ENCODE data around the gene PCYT2.

PCYT2 gene

GRCh38 chr17:81901167-81902022, 9.8 kb downstream of the PCYT2 start:
- TF ChIP-seq CTCF (IDR thresholded peaks at IDR 0.05; ENCODE audit: insufficient read depth, low read length, poor library complexity, severe bottlenecking) = no peak
- DNase-seq (ENCODE audit: extremely low read depth, insufficient read length) = no peak
- no peaks in the 10 kb centered on the region for H3K27me3 ChIP-seq (replicated peaks; ENCODE audit: control insufficient read depth, insufficient read depth, low read length)
- H3K4me3 ChIP-seq (replicated peaks; ENCODE audit: low read depth, low read length) = no peak overlapping the region
- H3K36me3 ChIP-seq (ENCODE audit: control insufficient read depth, insufficient read depth, low read length) = peaks cover 19% of the 10 kb centered on the region

- H3K36me3 ChIP-seq (ENCODE audit: control insufficient read depth, insufficient read depth, low read length) = peaks cover 13% of the 10 kb centered on the region
- TF ChIP-seq CTCF (IDR thresholded peaks at IDR 0.05; ENCODE audit: insufficient read depth, low read length, poor library complexity, severe bottlenecking) = no peak
- no peak for DNase-seq (ENCODE audit: extremely low read depth, insufficient read length)
- no peak overlapping the region for H3K4me3 ChIP-seq (replicated peaks; ENCODE audit: low read depth, low read length)
- H3K27me3 ChIP-seq (replicated peaks; ENCODE audit: control insufficient read depth, insufficient read depth, low read length) = no peaks in the 10 kb centered on the region
These were observed 10.9 kb downstream of the PCYT2 start for GRCh38 chr17:81900181-81900820.

GRCh38 chr17:81899514-81900166, 11.6 kb downstream of the PCYT2 start:
- Histone ChIP-seq H3K4me3 (replicated peaks; ENCODE audit: low read depth, low read length) (no peak overlapping the region), H3K36me3 (ENCODE audit: control insufficient read depth, insufficient read depth, low read length) (peaks cover 11% of the 10 kb centered on the region), H3K27me3 (replicated peaks; ENCODE audit: control insufficient read depth, insufficient read depth, low read length) (no peaks in the 10 kb centered on the region)
- TF ChIP-seq CTCF (IDR thresholded peaks at IDR 0.05; ENCODE audit: insufficient read depth, low read length, poor library complexity, severe bottlenecking) = no peak
- no peak for DNase-seq (ENCODE audit: extremely low read depth, insufficient read length)

GRCh38 chr17:81898885-81899284, 12.3 kb downstream of the PCYT2 start:
- no peaks in the 10 kb centered on the region for H3K27me3 ChIP-seq (replicated peaks; ENCODE audit: control insufficient read depth, insufficient read depth, low read length)
- peaks cover 10% of the 10 kb centered on the region for H3K36me3 ChIP-seq (ENCODE audit: control insufficient read depth, insufficient read depth, low read length)
- no peak for TF ChIP-seq CTCF (IDR thresholded peaks at IDR 0.05; ENCODE audit: insufficient read depth, low read length, poor library complexity, severe bottlenecking)
- no peak for DNase-seq (ENCODE audit: extremely low read depth, insufficient read length)
- H3K4me3 ChIP-seq (replicated peaks; ENCODE audit: low read depth, low read length) = no peak overlapping the region

GRCh38 chr17:81898029-81898866, 13.0 kb downstream of the PCYT2 start:
- H3K27me3 ChIP-seq (replicated peaks; ENCODE audit: control insufficient read depth, insufficient read depth, low read length) = no peaks in the 10 kb centered on the region
- H3K36me3 ChIP-seq (ENCODE audit: control insufficient read depth, insufficient read depth, low read length) = peaks cover 10% of the 10 kb centered on the region
- TF ChIP-seq CTCF (IDR thresholded peaks at IDR 0.05; ENCODE audit: insufficient read depth, low read length, poor library complexity, severe bottlenecking) = no peak
- DNase-seq (ENCODE audit: extremely low read depth, insufficient read length) = no peak
- no peak overlapping the region for H3K4me3 ChIP-seq (replicated peaks; ENCODE audit: low read depth, low read length)

Data from GM06990 (cell line).